ENCODE results near the gene SDK1.

GRCh38 chr7:4071370-4072058 is 770.5 kb downstream of the SDK1 start:
- TF ChIP-seq, protein P1, sequence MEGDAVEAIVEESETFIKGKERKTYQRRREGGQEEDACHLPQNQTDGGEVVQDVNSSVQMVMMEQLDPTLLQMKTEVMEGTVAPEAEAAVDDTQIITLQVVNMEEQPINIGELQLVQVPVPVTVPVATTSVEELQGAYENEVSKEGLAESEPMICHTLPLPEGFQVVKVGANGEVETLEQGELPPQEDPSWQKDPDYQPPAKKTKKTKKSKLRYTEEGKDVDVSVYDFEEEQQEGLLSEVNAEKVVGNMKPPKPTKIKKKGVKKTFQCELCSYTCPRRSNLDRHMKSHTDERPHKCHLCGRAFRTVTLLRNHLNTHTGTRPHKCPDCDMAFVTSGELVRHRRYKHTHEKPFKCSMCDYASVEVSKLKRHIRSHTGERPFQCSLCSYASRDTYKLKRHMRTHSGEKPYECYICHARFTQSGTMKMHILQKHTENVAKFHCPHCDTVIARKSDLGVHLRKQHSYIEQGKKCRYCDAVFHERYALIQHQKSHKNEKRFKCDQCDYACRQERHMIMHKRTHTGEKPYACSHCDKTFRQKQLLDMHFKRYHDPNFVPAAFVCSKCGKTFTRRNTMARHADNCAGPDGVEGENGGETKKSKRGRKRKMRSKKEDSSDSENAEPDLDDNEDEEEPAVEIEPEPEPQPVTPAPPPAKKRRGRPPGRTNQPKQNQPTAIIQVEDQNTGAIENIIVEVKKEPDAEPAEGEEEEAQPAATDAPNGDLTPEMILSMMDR (IDR thresholded peaks at IDR 0.05) = no peak
- no peak for TF ChIP-seq POLR2A (IDR thresholded peaks at IDR 0.05)
